Measurements from ENCODE around the gene C17orf67. TPM values are rescaled to one million over a fixed set of nuclear protein-coding genes. Genes with fewer than 3 reads are reported as not detected.

C17orf67 gene
- total and polyA plus RNA-seq, 2 experiments from 2014 or later, result 0.27 to 0.73 TPM

GRCh38 chr17:56809106-56809819 lies 24.5 kb downstream of the C17orf67 start:
- no peak for DNase-seq (ENCODE audit: low spot score)
- no peaks in the 10 kb centered on the region for H4K20me1 ChIP-seq (ENCODE audit: insufficient read depth, poor library complexity, severe bottlenecking)
- H3K9me2 ChIP-seq (replicated peaks; ENCODE audit: insufficient read depth), result no peaks in the 10 kb centered on the region
- no peaks in the 10 kb centered on the region for H3K36me3 ChIP-seq (replicated peaks; ENCODE audit: insufficient read depth, low read depth)
- WGBS (ENCODE audit: low lambda C conversion rate, missing lambda C conversion rate), result 91% methylated on average over 7 of the region's 9 CpGs
- TF ChIP-seq EZH2phosphoT487 (IDR thresholded peaks at IDR 0.05; ENCODE audit: low read depth, severe bottlenecking, unreplicated experiment) (no peak), EZH2 (IDR thresholded peaks at IDR 0.05; ENCODE audit: borderline replicate concordance) (no peak), CTCF (IDR thresholded peaks at IDR 0.05; ENCODE audit: poor library complexity) (no peak)
- H3K4me1 ChIP-seq (ENCODE audit: insufficient read depth), result no peaks in the 10 kb centered on the region
- H3K27me3 ChIP-seq, result no peaks in the 10 kb centered on the region
- H3K79me2 ChIP-seq, result no peaks in the 10 kb centered on the region
- no peak overlapping the region for H2AFZ ChIP-seq
- no peak overlapping the region for H3K4me3 ChIP-seq
- H3K27ac ChIP-seq, result no peak overlapping the region
- no peak overlapping the region for H3K4me2 ChIP-seq
- H3K9me3 ChIP-seq (ENCODE audit: low read depth), result no peaks in the 10 kb centered on the region

- no peak overlapping the region for H2AFZ ChIP-seq
- no peaks in the 10 kb centered on the region for H3K27me3 ChIP-seq
- 74% methylated on average over 3 of the region's 3 CpGs for WGBS (ENCODE audit: low lambda C conversion rate, missing lambda C conversion rate)
- no peaks in the 10 kb centered on the region for H3K9me3 ChIP-seq (ENCODE audit: low read depth)
- H4K20me1 ChIP-seq (ENCODE audit: insufficient read depth, poor library complexity, severe bottlenecking), result no peaks in the 10 kb centered on the region
- H3K4me1 ChIP-seq (ENCODE audit: insufficient read depth), result no peaks in the 10 kb centered on the region
- no peak overlapping the region for H3K4me2 ChIP-seq
- no peaks in the 10 kb centered on the region for H3K79me2 ChIP-seq
- no peaks in the 10 kb centered on the region for H3K9me2 ChIP-seq (replicated peaks; ENCODE audit: insufficient read depth)
- H3K4me3 ChIP-seq, result no peak overlapping the region
- DNase-seq (ENCODE audit: low spot score), result no peak
- TF ChIP-seq EZH2phosphoT487 (IDR thresholded peaks at IDR 0.05; ENCODE audit: low read depth, severe bottlenecking, unreplicated experiment), result no peak
- TF ChIP-seq EZH2 (IDR thresholded peaks at IDR 0.05; ENCODE audit: borderline replicate concordance), result no peak
- no peak for TF ChIP-seq CTCF (IDR thresholded peaks at IDR 0.05; ENCODE audit: poor library complexity)
- no peaks in the 10 kb centered on the region for H3K36me3 ChIP-seq (replicated peaks; ENCODE audit: insufficient read depth, low read depth)
- H3K27ac ChIP-seq, result no peak overlapping the region
These were observed 25.2 kb downstream of the C17orf67 start for GRCh38 chr17:56808503-56808902.

GRCh38 chr17:56807723-56808122 lies 26.0 kb downstream of the C17orf67 start:
- 97% methylated on average over 3 of the region's 3 CpGs for WGBS (ENCODE audit: low lambda C conversion rate, missing lambda C conversion rate)
- TF ChIP-seq EZH2 (IDR thresholded peaks at IDR 0.05; ENCODE audit: borderline replicate concordance) (no peak), CTCF (IDR thresholded peaks at IDR 0.05; ENCODE audit: poor library complexity) (no peak)

More at GRCh38 chr17:56807723-56808122, 26.0 kb downstream of the C17orf67 start:
- no peak overlapping the region for H3K4me3 ChIP-seq
- no peaks in the 10 kb centered on the region for H4K20me1 ChIP-seq (ENCODE audit: insufficient read depth, poor library complexity, severe bottlenecking)
- H3K4me1 ChIP-seq (ENCODE audit: insufficient read depth), result no peaks in the 10 kb centered on the region
- no peaks in the 10 kb centered on the region for H3K9me3 ChIP-seq (ENCODE audit: low read depth)
- no peak overlapping the region for H2AFZ ChIP-seq
- DNase-seq (ENCODE audit: low spot score), result no peak
- no peak overlapping the region for H3K27ac ChIP-seq
- H3K4me2 ChIP-seq, result no peak overlapping the region
- no peaks in the 10 kb centered on the region for H3K36me3 ChIP-seq (replicated peaks; ENCODE audit: insufficient read depth, low read depth)
- no peaks in the 10 kb centered on the region for H3K79me2 ChIP-seq
- no peaks in the 10 kb centered on the region for H3K9me2 ChIP-seq (replicated peaks; ENCODE audit: insufficient read depth)
- no peaks in the 10 kb centered on the region for H3K27me3 ChIP-seq
